Retinal pigment epithelial cell (primary cell): Measurements from ENCODE around the gene TIE1.

ENCODE experiments used
- DNase-seq: peaks from one replicate; pipeline ENCODE4 v3.0.0-alpha.2; 2010; ENCODE audit warnings: low read depth
- H3K4me3 ChIP-seq: 2 replicates; pipeline ENCODE4 v1.5.1; 2011; ENCODE audit warnings: mild to moderate bottlenecking, low read length, control low read depth, moderate library complexity
- CTCF ChIP-seq: conservative IDR thresholded peaks from 2 replicates; pipeline ENCODE4 v1.5.1; 2011; ENCODE audit warnings: low read depth, low read length, control low read depth, inconsistent platforms

Gene TIE1

GRCh38 chr1:43325381-43325780, 24.6 kb downstream of the TIE1 start:
- no peak overlapping the region for H3K4me3 ChIP-seq
- DNase-seq: no peak
- TF ChIP-seq CTCF: no peak

GRCh38 chr1:43327549-43328292, 26.9 kb downstream of the TIE1 start:
- DNase-seq: no peak
- H3K4me3 ChIP-seq: no peak overlapping the region
- no peak for TF ChIP-seq CTCF

- no peak for DNase-seq
- no peak for TF ChIP-seq CTCF
- H3K4me3 ChIP-seq: no peak overlapping the region
Observed at GRCh38 chr1:43329995-43330751, 29.4 kb downstream of the TIE1 start.

GRCh38 chr1:43331688-43332087, 30.9 kb downstream of the TIE1 start:
- H3K4me3 ChIP-seq: no peak overlapping the region
- no peak for DNase-seq
- TF ChIP-seq CTCF: no peak

- no peak for TF ChIP-seq CTCF
- H3K4me3 ChIP-seq: no peak overlapping the region
- no peak for DNase-seq
Observed at GRCh38 chr1:43334453-43335205, 33.8 kb downstream of the TIE1 start.

GRCh38 chr1:43337588-43337987, 36.8 kb downstream of the TIE1 start, which contains the start of gene MPL:
TSS of gene MPL (plus strand) at chr1:43337818. CDS start at chr1:43337849, 31 bp downstream.
- H3K4me3 ChIP-seq: no peak within 1 kb of the TSS
- no peak for TF ChIP-seq CTCF
- DNase-seq: no peak
